OCI-LY7 (cell line): ENCODE data around the gene CHD5. TPM values are rescaled to one million over a fixed set of nuclear protein-coding genes. Genes with fewer than 3 reads are reported as not detected.

Experiments
- BruUV-seq: library from RNA; stranded (reverse); fragments of 400-500 nt; replicated peaks from 2 replicates; lab custom pipeline; 2021; lab: Mats Ljungman, UMichigan
- CTCF ChIA-PET: fragments of 300-600 bp; sonication (Branson Sonifier 250); formaldehyde crosslinking; loops from one replicate; lab custom pipeline; 2022; ENCODE audit warnings: antibody characterized with exemption; ENCODE audit not compliant: unreplicated experiment; lab: Charles Lee
- POLR2A ChIA-PET: fragments of 300-600 bp; sonication (Branson Sonifier 250); formaldehyde crosslinking; loops from one replicate; lab custom pipeline; 2022; ENCODE audit warnings: antibody characterized with exemption; lab: Charles Lee
- DNase-seq: peaks from one replicate; pipeline ENCODE4 v3.0.0-alpha.2; 2015; ENCODE audit warnings: low spot score
- H2AFZ ChIP-seq: fragments of 200-600 bp; sonication (generic), shearing (Covaris generic); 2 replicates; pipeline ENCODE4 v1.6.1; 2014; ENCODE audit warnings: mild to moderate bottlenecking, antibody characterized with exemption, low read length, moderate library complexity
- H3K27ac ChIP-seq: fragments of 200-600 bp; sonication (generic); 2 replicates; pipeline ENCODE4 v1.5.1; 2014; ENCODE audit warnings: mixed run types, low read depth, mild to moderate bottlenecking, moderate library complexity, low read length, inconsistent platforms; ENCODE audit not compliant: poor library complexity, severe bottlenecking
- H3K36me3 ChIP-seq: fragments of 200-600 bp; sonication (generic); 2 replicates; pipeline ENCODE4 v1.6.1; 2014; ENCODE audit warnings: mild to moderate bottlenecking, antibody characterized with exemption, low read length, moderate library complexity, mixed read lengths; ENCODE audit not compliant: insufficient read depth
- H3K4me1 ChIP-seq: fragments of 200-600 bp; sonication (generic); 2 replicates; pipeline ENCODE4 v1.5.1; 2014; ENCODE audit warnings: mild to moderate bottlenecking, low read length; ENCODE audit not compliant: insufficient read depth, poor library complexity, severe bottlenecking
- H3K4me2 ChIP-seq: fragments of 200-600 bp; sonication (generic); 2 replicates; pipeline ENCODE4 v1.6.1; 2014; ENCODE audit warnings: mild to moderate bottlenecking, low read length
- H3K4me3 ChIP-seq: fragments of 200-600 bp; sonication (generic); 2 replicates; pipeline ENCODE4 v1.5.1; 2014; ENCODE audit warnings: mild to moderate bottlenecking, low read depth, low read length; ENCODE audit not compliant: poor library complexity, severe bottlenecking
- H3K79me2 ChIP-seq: fragments of 200-600 bp; sonication (generic); 2 replicates; pipeline ENCODE4 v1.6.1; 2016; ENCODE audit warnings: low read depth, mild to moderate bottlenecking, low read length, moderate library complexity, mixed read lengths; ENCODE audit not compliant: insufficient read depth
- H3K9me2 ChIP-seq: fragments of 200-600 bp; sonication (generic); 2 replicates; pipeline ENCODE4 v1.6.1; 2016; ENCODE audit warnings: mild to moderate bottlenecking, low read length, mixed read lengths; ENCODE audit not compliant: insufficient read depth
- H3K9me3 ChIP-seq: fragments of 200-600 bp; sonication (generic); 2 replicates; pipeline ENCODE4 v1.6.1; 2014; ENCODE audit warnings: mild to moderate bottlenecking, mixed run types, low read length, mixed read lengths
- H4K20me1 ChIP-seq: fragments of 200-600 bp; sonication (generic); 2 replicates; pipeline ENCODE4 v1.6.1; 2014; ENCODE audit warnings: mild to moderate bottlenecking, antibody characterized with exemption, low read length, moderate library complexity, mixed read lengths; ENCODE audit not compliant: insufficient read depth
- CTCF ChIP-seq: fragments of 200-600 bp; sonication (generic); conservative IDR thresholded peaks from 2 replicates; pipeline ENCODE4 v1.5.1; 2014; ENCODE audit warnings: mild to moderate bottlenecking, antibody characterized with exemption, low read length, moderate library complexity, mixed read lengths
- EZH2phosphoT487 ChIP-seq: fragments of 200-600 bp; sonication (generic); IDR thresholded peaks from 2 replicates; pipeline ENCODE4 v1.6.1; 2018; ENCODE audit warnings: low read depth, borderline replicate concordance, mild to moderate bottlenecking, mixed run types, antibody characterized with exemption, low read length, moderate library complexity, mixed read lengths
- intact Hi-C: fragments of 100-400 bp; cut with micrococcal nuclease; formaldehyde crosslinking; loops from one replicate; pipeline ENCODE4 v1.10.0; 2022; ENCODE audit not compliant: unreplicated experiment
- total RNA-seq, 2 experiments: library from RNA; depleted of rRNA in 1 of 2; stranded (reverse); fragments of >200 nt in 1 of 2; shearing (Covaris generic) in 1 of 2; gene quantifications; 2 replicates each; pipeline ENCODE4 v1.2.3, GENCODE V29; 2014 to 2022

CHD5 gene
- total RNA-seq, 2 experiments from 2014 or later: 0.19 to 0.38 TPM

- intact Hi-C loops: no loop called here
- POLR2A ChIA-PET: no interaction called here
These were observed 123.6 kb downstream of the CHD5 start for GRCh38 chr1:6056572-6056948.

GRCh38 chr1:6054596-6054995, 125.5 kb downstream of the CHD5 start:
- CTCF ChIA-PET: no interaction called here
- H3K4me3 ChIP-seq: no peak overlapping the region
- no peaks in the 10 kb centered on the region for H3K4me1 ChIP-seq
- H2AFZ ChIP-seq: no peak overlapping the region
- no peak for TF ChIP-seq EZH2phosphoT487
- no peak for TF ChIP-seq CTCF
- no peaks in the 10 kb centered on the region for H3K9me3 ChIP-seq
- no peaks in the 10 kb centered on the region for H3K9me2 ChIP-seq
- POLR2A ChIA-PET: no interaction called here
- H3K4me2 ChIP-seq: no peak overlapping the region
- intact Hi-C loops: no loop called here
- no TSS peak for BruUV-seq
- no peak overlapping the region for H3K27ac ChIP-seq
- H3K36me3 ChIP-seq: no peaks in the 10 kb centered on the region
- no peaks in the 10 kb centered on the region for H4K20me1 ChIP-seq
- no peaks in the 10 kb centered on the region for H3K79me2 ChIP-seq
- DNase-seq: no peak

More at GRCh38 chr1:6056572-6056948, 123.6 kb downstream of the CHD5 start:
- H2AFZ ChIP-seq: no peak overlapping the region
- no peak for DNase-seq
- H3K9me3 ChIP-seq: no peaks in the 10 kb centered on the region
- H3K36me3 ChIP-seq: no peaks in the 10 kb centered on the region
- no peaks in the 10 kb centered on the region for H3K9me2 ChIP-seq
- H3K27ac ChIP-seq: no peak overlapping the region
- H3K4me3 ChIP-seq: no peak overlapping the region
- TF ChIP-seq EZH2phosphoT487: no peak
- no peak for TF ChIP-seq CTCF
- no TSS peak for BruUV-seq
- CTCF ChIA-PET: no interaction called here
- H3K79me2 ChIP-seq: no peaks in the 10 kb centered on the region
- H4K20me1 ChIP-seq: no peaks in the 10 kb centered on the region
- no peak overlapping the region for H3K4me2 ChIP-seq
- no peaks in the 10 kb centered on the region for H3K4me1 ChIP-seq

DNA sequence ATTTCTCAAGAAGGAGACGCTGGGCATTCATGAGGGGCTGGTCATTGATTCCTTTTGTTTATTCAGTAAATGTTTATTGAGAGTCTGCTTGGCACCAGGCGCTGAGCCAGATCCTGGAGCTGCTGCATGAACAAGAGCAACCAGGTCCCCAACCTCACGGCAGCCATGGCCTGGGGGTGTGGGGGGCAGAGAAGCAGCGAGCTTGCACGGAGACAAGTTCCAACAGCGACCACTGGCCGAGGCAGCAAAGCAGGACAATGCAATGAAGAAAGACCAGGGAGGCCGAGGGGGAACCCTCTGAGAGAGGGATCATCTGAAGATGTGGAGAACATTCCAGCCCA, 126.9 kb downstream of the CHD5 start:
- Histone ChIP-seq H3K79me2 (no peaks in the 10 kb centered on the region), H3K9me3 (no peaks in the 10 kb centered on the region), H3K27ac (no peak overlapping the region), H3K4me3 (no peak overlapping the region), H4K20me1 (no peaks in the 10 kb centered on the region), H3K36me3 (no peaks in the 10 kb centered on the region), H3K9me2 (no peaks in the 10 kb centered on the region), H3K4me1 (no peaks in the 10 kb centered on the region), H2AFZ (no peak overlapping the region), H3K4me2 (no peak overlapping the region)
- POLR2A ChIA-PET: no interaction called here
- DNase-seq: no peak
- CTCF ChIA-PET: no interaction called here
- intact Hi-C loops: no loop called here
- TF ChIP-seq EZH2phosphoT487: no peak
- TF ChIP-seq CTCF: peak; percentile 42; the same call in 1 of the 2 replicates
- no TSS peak for BruUV-seq
